NCI-H1694 (cell line): ENCODE measurements around the gene PLXNA2.
A peak's percentile ranks its signal among the peaks of the same experiment; 100 is the strongest.

Experiments used
- DNase-seq: peaks from one replicate; lab custom pipeline; 2025; lab: John Stamatoyannopoulos, UW

The PLXNA2 gene

DNA sequence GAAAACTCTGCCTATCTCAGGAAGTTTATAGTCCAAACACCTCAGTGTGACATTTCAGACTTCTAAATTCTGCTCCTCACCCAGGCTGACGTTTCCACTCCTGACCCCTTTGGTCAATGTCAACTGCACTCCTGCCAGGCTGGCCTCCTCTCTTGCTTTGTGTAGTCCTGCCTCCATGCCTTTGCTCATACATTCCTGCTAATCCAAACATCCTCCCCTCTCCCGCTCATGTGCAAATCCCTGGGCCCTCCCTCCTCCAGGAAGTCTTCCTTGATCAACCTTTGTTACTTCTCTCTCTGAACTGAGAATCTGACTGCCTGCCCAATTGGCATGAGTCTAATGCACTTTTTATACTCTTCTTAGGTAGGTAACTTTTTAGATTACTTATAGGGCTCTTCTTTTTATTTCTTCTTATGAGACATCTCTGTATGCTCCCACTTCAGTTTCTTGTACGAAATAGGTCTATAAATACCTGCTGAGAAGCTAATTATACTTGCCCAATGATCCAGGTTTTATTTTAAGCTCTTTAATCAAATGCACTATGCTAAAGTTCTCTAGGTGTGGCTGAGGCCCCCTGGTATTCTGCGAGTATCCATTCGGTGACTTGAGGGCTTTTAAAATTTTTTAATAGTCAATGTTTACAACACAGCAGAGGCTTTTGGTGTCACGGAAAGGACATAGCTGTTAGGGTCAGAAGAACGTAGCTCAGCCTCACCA lies 128.1 kb downstream of the PLXNA2 start:
- DNase-seq, result no peak

DNA sequence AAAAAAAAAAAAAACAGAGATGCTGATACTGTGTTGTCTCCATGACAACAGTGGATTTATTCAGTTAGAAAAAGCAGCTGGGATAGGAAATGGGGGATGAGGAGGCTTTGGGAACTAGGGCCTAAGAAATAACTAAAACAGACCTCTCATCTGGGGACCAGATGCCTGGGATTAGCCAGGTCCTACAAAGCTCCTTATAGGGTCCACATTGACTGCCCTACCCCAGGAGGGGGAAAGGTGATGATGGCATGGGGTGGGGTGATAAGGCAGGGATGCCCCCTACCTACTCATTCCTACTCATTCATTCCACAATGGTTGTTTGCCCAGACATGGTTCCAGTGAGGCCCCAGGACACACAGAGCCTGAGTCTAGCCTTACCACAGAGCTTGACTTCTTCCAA lies 131.2 kb downstream of the PLXNA2 start:
- no peak for DNase-seq

DNA sequence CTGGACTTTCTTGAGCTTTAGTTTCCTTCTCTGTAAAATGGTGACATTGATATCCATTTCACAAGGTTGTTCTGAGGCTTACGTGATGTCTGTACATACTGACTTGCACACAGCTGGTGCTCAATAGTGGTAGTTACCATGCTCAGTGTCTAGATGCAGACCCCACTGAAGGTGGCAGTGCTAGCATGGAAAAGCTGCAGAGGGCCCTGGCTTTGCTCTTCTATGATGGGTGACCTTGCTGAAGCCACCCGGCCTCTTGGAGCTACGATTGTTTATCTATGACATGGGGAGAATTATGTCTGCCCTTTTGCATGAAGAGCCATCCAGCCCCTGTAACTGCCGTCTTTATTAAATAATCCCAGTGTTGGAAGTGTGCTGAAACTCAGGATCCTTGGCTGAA lies 131.8 kb downstream of the PLXNA2 start:
- no peak for DNase-seq

DNA sequence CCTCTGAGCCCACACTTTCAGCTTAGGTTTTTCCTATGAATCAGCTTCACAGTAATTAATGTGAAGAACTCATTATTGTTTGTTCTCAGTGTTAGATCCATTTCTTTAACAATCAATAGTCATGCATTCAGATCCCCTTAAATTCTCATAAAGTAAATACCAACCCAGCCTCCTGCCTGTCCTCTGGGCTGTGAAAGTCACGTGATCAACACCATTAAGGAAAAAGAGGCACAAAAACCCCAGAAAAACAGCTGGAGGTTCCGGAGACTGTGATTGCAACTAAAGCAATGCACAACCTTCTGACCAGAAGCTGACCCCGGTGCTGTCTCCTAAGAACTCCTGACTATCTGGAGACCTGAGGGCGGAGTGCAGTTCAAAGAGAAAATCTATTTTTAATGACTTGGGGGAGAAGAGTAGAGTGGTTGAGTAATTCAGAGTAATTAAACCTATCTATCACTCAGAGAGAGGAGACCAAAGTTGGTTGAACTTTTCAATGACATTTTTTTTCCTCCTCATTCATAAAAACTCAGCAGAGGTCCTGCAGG lies 132.5 kb downstream of the PLXNA2 start:
- DNase-seq, result no peak

DNA sequence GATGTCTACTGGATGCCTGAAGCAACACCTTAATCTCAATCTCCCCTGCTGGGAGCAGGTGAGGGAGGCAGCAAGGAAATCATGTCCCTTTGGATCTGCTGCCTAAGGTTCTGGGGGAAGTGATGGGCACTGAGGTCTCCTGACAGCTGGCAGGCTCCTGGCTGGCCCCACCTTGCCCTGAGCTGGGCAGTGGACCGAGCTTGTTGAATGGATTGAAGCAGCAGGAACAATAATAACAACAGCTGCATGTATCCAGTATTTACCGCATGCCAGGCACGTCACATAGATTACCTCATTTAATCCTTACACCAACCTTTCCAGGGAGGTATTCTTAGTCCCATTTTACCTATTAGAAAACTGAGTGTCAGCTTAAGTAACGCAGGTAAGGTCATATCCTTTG lies 133.9 kb downstream of the PLXNA2 start:
- DNase-seq, result no peak

DNA sequence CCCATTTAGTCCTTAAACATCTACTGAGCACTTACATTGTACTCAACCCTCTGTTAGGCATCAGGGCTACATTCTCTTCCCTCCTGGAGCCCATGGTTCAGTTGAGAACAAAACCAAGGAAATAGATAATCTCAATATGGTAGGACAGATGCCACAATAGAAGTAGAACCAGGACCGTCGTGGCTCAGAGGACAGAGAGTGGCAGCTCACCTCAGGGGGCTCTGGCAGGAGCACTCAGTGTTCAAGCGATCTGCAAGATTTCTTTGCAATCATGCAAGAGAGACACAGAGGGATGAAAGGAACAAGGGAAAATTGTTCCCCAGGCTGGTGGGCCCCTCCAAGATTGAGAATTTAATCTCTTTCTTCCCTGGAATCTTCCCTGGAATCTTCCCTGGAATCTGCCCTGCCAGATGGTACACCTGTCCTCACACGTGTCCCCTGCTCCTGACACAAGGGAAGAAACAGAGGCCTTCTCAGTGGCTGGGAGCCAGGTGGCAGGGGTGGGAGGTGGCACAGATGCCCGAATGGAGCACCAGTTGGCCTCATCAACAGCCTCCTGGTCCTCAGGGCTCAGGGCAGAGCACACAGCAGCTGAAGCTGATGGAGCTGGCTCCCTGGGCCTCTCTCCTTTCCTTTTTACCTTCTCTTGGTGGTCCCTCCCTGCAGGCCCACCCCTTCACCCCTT lies 135.4 kb downstream of the PLXNA2 start:
- peak; percentile 24 for DNase-seq

DNA sequence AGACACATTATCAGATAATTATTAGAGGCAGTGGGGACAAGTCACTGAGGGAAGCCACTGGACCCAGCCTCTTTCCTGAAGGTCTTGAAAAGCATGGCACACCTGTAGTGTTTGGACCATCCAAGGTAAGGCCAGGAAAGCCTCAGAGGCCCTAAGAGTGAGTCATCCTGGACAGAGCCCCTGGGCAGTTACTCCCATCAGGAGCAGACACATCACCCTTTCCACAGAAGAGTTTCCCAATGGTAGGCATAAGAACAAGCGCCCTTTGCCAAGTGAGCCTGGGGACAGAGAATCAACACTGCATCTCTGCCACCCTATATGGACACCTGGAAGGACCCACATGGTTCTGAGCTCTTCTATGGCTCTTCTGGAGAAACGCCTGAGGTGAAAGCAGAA lies 136.0 kb downstream of the PLXNA2 start:
- no peak for DNase-seq

DNA sequence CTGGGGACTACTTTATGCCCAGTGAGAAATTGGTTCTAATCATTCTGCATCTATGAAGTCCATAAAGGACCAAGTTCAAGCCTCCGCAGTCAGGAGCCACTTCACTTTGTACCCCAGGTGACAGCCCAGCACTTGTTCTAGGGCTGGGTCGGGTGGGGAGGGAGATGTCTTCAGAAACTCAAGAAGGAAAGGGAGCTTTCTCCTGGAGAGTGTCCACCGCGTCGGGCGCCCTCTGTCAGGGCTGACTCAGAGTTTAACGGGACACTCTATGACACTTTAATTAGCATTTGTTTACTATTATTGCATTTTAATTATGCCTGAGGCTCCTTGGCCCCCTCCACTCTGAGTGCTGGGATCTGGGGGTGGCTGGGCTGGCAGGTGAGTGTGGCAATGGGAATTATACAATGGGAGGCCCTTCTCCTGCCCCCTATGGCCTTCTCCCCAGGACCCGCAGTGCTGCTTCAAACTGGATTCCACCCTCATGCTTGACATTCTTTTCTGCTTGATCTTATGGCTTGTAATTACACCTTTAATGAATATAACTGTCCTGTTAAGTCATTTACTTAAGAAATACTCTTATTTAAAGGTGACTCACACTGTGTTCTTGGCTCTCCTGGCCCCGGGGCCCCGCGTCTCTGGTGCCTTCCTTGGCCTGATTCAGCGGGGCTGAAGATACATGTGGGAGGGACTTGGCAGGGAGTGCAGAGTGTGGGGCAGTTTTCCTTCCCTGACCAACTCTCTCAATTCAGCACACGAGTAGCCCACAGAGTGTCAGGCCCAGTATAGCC lies 136.6 kb downstream of the PLXNA2 start:
- DNase-seq, result no peak

DNA sequence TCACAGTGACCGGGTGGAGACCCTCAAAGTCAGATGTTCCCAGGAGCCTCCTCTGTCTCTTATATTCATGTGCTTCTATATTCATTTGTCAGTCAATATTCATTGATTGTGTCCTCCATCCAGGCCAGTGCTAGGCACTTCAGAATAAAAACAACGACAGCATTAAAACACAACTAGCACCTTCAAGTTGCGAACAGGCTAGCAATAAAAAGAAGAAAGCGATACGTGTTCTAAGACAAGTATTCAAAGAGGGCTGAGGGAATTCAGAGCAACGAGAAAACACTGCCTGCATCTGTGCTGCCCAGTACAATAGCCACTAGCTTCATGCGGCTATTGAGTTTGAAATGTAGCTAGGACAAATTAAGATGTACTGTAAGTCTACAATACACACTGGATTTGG lies 138.0 kb downstream of the PLXNA2 start:
- no peak for DNase-seq

DNA sequence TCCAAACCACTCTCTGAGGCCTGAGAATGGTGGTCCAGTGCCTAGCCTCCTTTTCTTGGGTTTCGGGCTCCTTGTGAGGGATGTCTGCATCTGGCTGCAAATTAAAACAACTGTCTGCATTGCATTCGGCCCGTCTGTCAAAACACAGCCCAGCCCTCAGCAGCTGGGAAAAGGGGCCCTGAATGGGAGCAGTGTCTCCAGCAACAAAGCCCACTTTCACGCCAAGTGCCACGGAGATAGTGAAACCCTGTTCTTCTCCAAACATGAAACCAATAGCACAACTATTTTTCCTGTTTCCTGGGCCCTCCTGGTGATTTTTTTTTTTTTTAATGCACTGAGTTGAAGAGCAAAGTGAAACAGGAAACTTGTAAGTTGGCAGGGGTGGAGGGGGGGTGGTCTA lies 138.4 kb downstream of the PLXNA2 start:
- DNase-seq, result no peak

DNA sequence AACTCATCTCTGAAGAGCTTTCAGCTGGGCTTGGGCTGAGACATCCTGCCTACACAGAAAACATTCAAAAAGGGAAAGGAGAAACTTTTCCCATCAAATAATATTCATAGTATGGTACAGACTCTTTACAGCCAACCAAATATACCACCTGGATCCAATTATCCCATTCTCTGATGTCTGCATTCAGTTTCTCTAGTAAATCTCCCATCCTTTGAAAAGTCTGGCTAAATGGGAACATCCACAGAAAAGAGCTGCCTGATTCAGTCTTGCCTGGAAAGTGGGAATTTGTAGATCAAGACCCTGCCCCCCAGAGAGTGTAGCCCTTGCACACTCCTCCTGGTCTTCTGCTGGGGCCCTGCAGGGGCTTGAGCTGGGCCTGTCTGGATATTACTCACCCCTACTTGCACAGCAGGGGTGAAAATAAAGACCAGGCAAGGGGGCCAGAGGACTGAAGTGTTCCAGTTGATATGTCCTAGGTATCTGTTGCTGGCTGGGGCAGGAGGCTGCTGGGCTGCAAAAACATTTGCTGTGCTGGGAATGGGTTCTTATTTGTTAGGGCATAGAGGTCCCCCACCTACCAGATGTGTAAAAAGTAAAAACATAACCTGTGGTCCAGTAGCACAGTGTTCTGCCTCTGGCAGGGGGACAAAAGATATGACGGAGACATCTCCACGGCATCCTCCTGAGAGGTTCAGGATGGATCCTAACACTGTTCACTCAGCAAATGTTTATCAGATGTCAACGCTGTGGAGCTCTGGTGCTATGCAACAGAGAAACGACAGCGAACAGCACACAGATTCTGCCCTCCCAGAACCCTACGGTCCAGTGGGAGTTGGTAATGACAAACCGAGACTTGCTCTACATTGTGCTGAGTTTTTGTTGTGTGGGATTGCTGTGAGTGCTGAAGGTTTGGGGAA lies 140.3 kb downstream of the PLXNA2 start:
- no peak for DNase-seq

DNA sequence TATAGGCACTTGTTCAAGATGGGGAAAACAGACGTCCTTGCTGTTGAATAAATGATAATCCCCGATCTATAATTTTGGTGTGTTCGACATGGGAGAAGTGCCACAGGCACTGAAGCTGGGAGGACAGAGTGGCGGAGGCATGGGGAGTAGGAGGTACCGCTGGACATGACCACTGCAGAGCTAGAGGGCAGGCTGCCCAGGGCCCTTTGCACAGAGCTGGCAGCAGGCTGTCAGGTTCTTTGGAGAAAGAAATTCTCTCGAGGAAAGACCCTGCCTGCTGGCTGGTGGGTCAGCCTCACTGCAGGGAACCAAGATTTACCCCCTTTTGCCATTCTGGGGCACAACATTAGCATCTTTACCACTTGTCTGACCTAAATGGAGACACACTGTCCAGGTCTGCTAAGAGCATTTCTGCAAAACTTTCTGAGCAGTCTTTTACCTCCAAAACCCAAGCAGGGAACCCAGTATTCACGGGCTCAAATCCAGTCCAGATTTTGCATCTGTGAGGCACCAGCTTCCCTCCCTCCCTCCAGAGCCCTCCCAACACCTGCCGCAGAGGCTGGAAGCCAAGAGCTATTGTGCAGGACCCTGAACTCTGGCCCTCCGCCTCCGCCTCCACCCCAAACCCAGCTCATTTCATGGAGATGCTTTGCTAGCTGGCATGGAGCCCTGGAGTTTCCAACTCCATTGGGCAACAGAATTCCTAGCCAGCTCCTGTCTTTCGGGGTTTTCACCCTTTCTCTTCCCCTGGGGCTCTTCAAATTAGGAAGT lies 142.3 kb downstream of the PLXNA2 start:
- peak; percentile 86 for DNase-seq

DNA sequence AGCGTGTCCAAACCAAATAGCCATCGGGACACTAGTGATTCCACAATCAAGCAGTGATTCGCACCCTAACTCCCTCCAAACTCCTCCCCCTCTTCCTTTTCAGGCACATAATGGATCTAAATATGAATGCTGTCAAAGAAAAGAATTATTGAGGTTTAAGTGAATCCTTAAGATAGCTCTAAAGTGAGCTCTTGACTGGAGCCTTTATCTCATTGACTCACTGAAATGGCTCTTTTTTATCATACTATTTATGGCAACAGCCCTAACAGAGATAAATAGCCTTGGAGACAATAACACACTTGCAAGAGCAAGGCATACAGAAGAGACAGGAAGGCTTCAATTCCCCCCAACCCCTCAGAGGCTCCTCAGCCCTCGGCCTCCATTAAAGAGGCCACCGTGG lies 143.3 kb downstream of the PLXNA2 start:
- DNase-seq, result no peak

DNA sequence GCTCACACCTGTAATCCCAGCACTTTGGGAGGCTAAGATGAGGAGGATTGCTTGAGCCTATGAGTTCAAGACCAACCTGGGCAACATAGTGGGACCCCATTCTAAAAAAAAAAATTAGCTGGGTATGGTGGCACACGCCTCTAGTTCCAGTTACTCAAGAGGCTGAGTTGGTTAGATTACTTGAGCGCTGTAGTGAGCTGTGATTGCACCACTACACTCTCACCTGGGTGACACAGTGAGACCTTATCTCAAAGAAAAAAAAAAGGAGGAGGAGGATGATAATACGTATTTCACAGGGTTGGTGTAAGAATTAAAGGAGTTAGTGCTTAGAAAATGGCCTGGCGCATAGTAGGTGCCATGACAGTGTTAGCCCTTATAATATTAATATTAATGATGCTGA lies 144.1 kb downstream of the PLXNA2 start:
- DNase-seq, result no peak

DNA sequence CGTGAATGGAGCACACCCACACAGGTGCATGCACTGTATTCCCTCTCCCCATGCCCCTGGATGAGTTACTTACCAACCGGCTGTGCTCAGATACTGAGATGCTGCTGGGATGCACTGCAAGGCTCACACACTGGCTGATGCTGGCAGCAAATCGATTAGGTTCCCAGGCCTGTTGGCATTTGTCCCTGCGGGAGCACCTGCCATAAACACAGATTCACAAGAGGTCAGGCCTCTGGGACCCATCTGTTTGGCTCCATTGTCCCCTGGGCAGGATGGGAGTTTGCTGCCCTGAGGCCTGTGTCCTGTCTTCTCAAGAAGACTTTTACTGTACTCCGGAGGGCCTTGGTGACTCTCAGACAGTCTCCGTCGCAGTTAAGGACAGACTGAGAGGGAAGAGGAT lies 145.4 kb downstream of the PLXNA2 start:
- DNase-seq, result no peak

DNA sequence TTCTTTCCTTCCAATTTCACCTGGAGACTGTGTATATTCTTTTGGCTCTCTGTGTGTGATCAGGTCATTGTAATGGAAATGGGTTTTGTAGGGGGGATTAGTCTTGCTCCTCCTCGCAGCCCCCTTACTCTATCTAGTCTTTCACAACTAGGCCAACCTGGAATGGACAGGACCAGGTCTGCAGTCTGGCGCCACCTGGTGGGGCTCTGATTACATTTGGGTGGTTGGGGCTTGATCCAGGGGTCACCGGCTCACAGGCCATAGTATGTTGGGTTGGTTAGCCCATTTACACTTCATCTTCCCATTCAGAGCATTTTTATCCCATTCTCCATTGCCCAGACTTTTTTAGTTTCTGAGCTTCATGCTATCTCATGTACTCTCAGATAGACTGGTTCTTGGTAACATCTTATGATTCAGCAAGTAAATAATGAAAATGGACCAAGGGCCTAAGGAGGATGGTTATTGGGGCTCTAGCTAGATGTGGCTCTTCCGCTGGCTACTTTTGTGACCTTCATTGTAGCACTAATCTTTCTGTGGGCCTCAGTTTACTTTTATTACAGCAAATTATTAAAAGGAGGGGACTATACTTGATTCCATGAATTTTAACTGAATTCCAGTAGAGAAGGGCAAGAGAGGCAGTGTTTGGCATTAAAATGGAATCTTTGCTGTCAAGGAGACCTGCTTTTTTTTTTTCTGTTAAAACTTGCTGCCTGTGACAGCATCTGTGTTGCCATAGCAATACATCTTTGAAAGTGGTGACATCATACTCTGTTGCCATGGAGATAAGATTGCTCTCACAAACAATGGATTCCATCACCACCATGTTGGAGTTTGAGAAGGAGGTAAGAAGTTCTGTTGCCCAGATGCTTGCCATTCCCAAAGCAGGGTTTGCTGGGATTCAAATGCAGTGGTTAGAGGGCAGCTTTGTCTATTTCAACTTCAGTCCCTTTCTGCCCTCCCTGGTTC lies 150.1 kb downstream of the PLXNA2 start:
- DNase-seq, result peak; percentile 32

DNA sequence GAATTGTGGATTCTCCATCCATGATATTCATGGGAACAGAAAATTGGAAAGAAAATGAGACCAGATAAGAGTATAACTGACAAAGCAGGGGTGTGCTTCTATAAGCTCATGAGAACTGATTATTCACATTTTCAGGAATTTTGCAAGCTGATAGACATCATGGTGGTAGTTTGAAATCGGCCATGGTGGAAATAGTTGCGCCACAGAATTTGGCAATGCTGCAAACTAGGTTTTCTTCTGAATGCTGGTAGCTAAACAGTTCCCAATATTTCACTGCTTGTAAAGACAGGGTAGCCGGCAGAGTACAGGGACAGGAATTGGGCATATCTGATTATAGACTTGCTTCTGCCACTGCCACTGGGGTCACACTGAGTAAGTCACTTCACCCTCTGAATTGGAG lies 151.1 kb downstream of the PLXNA2 start:
- DNase-seq, result no peak

DNA sequence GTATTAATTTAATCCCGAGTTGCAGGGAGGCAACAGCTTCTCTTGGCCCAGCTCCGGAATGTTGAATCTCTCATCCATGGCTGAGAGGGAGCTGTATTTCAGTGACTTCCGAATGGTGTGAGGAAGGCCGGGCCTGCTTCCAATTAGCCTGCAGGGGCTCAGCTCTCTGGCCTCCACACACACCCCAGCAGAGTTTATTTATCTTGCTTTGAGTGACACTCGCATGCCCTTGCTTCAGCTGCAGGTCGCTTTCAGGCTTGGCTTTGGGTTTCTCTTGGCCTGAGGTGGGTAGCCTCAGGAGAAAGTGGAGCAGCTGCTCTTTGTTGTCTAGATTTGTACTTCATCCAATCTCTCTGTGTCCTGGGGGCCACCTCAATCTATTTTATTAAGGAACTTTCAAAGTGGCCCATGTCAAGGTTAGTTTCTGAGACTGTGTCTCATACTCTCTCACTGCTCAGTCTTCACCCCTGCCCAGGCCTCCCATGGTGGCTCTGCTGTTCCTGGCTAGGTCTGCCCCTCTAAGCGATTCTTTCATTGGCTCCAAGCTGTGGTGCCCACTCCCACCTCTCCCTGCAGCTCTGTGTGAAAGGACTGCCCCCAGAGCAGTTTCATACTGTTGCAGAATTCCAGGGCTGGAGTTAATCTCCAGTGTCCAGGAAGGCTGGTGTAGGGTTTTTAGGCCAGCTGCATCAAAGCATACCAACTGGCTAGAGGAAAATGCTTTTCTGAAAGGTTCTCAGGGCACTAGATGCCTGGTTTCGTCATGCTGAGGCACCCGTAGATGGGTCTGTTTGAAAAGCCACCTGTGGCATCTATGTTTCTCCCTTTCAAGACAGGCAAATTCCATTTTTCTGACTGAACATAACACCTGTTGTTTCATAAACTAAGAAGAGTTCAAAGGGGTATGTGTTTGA lies 153.5 kb downstream of the PLXNA2 start:
- DNase-seq, result no peak
